ENCODE results near the gene PCDH8. TPM values are rescaled to one million over a fixed set of nuclear protein-coding genes. Genes with fewer than 3 reads are reported as not detected.
A peak's percentile ranks its signal among the peaks of the same experiment; 100 is the strongest.

The PCDH8 gene
- total and polyA plus RNA-seq, 2 donors (not counting 1 experiment from before 2014, with no cell fraction given), result not detected

- no peak overlapping the region for H3K4me3 ChIP-seq (replicated peaks in 1 of 4; ENCODE audit: control extremely low read depth in 1 of 4, insufficient read depth in 1 of 4, low read depth in 3 of 4, low read length in 4 of 4)
- no peak overlapping the region for H3K4me2 ChIP-seq (ENCODE audit: extremely low read depth, insufficient read depth, low read length)
- TF ChIP-seq EZH2 (IDR thresholded peaks at IDR 0.05; ENCODE audit: low read length, missing control alignments), result no peak
- no peak for TF ChIP-seq CTCF (conservative IDR thresholded peaks at IDR 0.05 in 1 of 2, IDR thresholded peaks at IDR 0.05 in 1 of 2; ENCODE audit: low read depth in 1 of 2, low read length in 2 of 2)
- H3K79me2 ChIP-seq (ENCODE audit: control insufficient read depth, insufficient read depth, low read length), result no peaks in the 10 kb centered on the region
- H3K27ac ChIP-seq (ENCODE audit: insufficient read depth, low read length), result no peak overlapping the region
- H3K36me3 ChIP-seq (ENCODE audit: control insufficient read depth, insufficient read depth, low read length), result no peaks in the 10 kb centered on the region
- DNase-seq (ENCODE audit: low read depth in 2 of 2), result no peak
- H2AFZ ChIP-seq (ENCODE audit: low read length), result no peak overlapping the region
- no peaks in the 10 kb centered on the region for H4K20me1 ChIP-seq (ENCODE audit: control insufficient read depth, extremely low read depth, insufficient read depth, low read length)
- no peaks in the 10 kb centered on the region for H3K4me1 ChIP-seq (ENCODE audit: control insufficient read depth, extremely low read depth, insufficient read depth, low read length)
- H3K9me3 ChIP-seq (ENCODE audit: control insufficient read depth, insufficient read depth, low read depth, low read length), result no peaks in the 10 kb centered on the region
- H3K27me3 ChIP-seq (ENCODE audit: control insufficient read depth, insufficient read depth, low read length), result no peaks in the 10 kb centered on the region
- H3K9ac ChIP-seq (ENCODE audit: insufficient read depth, low read length), result no peak overlapping the region
Observed at GRCh38 chr13:52808842-52809219, 39.6 kb downstream of the PCDH8 start.

GRCh38 chr13:52806029-52806428 lies 42.4 kb downstream of the PCDH8 start:
- no peak overlapping the region for H3K9ac ChIP-seq (ENCODE audit: insufficient read depth, low read length)
- H3K36me3 ChIP-seq (ENCODE audit: control insufficient read depth, insufficient read depth, low read length), result no peaks in the 10 kb centered on the region
- no peak overlapping the region for H3K4me3 ChIP-seq (replicated peaks in 1 of 4; ENCODE audit: control extremely low read depth in 1 of 4, insufficient read depth in 1 of 4, low read depth in 3 of 4, low read length in 4 of 4)
- no peaks in the 10 kb centered on the region for H3K79me2 ChIP-seq (ENCODE audit: control insufficient read depth, insufficient read depth, low read length)
- H3K27ac ChIP-seq (ENCODE audit: insufficient read depth, low read length), result no peak overlapping the region
- H3K4me1 ChIP-seq (ENCODE audit: control insufficient read depth, extremely low read depth, insufficient read depth, low read length), result no peaks in the 10 kb centered on the region
- no peak overlapping the region for H3K4me2 ChIP-seq (ENCODE audit: extremely low read depth, insufficient read depth, low read length)
- no peaks in the 10 kb centered on the region for H3K9me3 ChIP-seq (ENCODE audit: control insufficient read depth, insufficient read depth, low read depth, low read length)
- TF ChIP-seq CTCF (conservative IDR thresholded peaks at IDR 0.05 in 1 of 2, IDR thresholded peaks at IDR 0.05 in 1 of 2; ENCODE audit: low read depth in 1 of 2, low read length in 2 of 2) (no peak), EZH2 (IDR thresholded peaks at IDR 0.05; ENCODE audit: low read length, missing control alignments) (no peak)
- no peaks in the 10 kb centered on the region for H3K27me3 ChIP-seq (ENCODE audit: control insufficient read depth, insufficient read depth, low read length)
- no peak overlapping the region for H2AFZ ChIP-seq (ENCODE audit: low read length)
- no peak for DNase-seq (ENCODE audit: low read depth in 2 of 2)
- no peaks in the 10 kb centered on the region for H4K20me1 ChIP-seq (ENCODE audit: control insufficient read depth, extremely low read depth, insufficient read depth, low read length)

GRCh38 chr13:52804202-52804641 lies 44.2 kb downstream of the PCDH8 start:
- no peaks in the 10 kb centered on the region for H3K79me2 ChIP-seq (ENCODE audit: control insufficient read depth, insufficient read depth, low read length)
- no peak overlapping the region for H3K9ac ChIP-seq (ENCODE audit: insufficient read depth, low read length)
- H3K4me3 ChIP-seq (replicated peaks in 1 of 4; ENCODE audit: control extremely low read depth in 1 of 4, insufficient read depth in 1 of 4, low read depth in 3 of 4, low read length in 4 of 4), result no peak overlapping the region
- no peak overlapping the region for H3K4me2 ChIP-seq (ENCODE audit: extremely low read depth, insufficient read depth, low read length)
- TF ChIP-seq CTCF (conservative IDR thresholded peaks at IDR 0.05 in 1 of 2, IDR thresholded peaks at IDR 0.05 in 1 of 2; ENCODE audit: low read depth in 1 of 2, low read length in 2 of 2), result no peak
- no peak for TF ChIP-seq EZH2 (IDR thresholded peaks at IDR 0.05; ENCODE audit: low read length, missing control alignments)
- no peaks in the 10 kb centered on the region for H3K36me3 ChIP-seq (ENCODE audit: control insufficient read depth, insufficient read depth, low read length)
- DNase-seq (ENCODE audit: low read depth in 2 of 2), result peak in 1 of 2 donors; percentile 49
- H3K27ac ChIP-seq (ENCODE audit: insufficient read depth, low read length), result no peak overlapping the region
- no peaks in the 10 kb centered on the region for H4K20me1 ChIP-seq (ENCODE audit: control insufficient read depth, extremely low read depth, insufficient read depth, low read length)
- no peaks in the 10 kb centered on the region for H3K9me3 ChIP-seq (ENCODE audit: control insufficient read depth, insufficient read depth, low read depth, low read length)
- no peaks in the 10 kb centered on the region for H3K27me3 ChIP-seq (ENCODE audit: control insufficient read depth, insufficient read depth, low read length)
- H3K4me1 ChIP-seq (ENCODE audit: control insufficient read depth, extremely low read depth, insufficient read depth, low read length), result no peaks in the 10 kb centered on the region
- H2AFZ ChIP-seq (ENCODE audit: low read length), result no peak overlapping the region
